Keratinocyte (primary cell): ENCODE measurements around the gene HOXB2. TPM values are rescaled to one million over a fixed set of nuclear protein-coding genes. Genes with fewer than 3 reads are reported as not detected.

Source experiments
- DNase-seq: peaks from one replicate; pipeline ENCODE4 v3.0.0-alpha.2; 2011; ENCODE audit warnings: low read depth, missing footprints, low spot score
- FAIRE-seq: peaks from 2 replicates; lab custom pipeline; 2011; peaks lifted over from hg19 to GRCh38; lab: Jason Lieb, UNC
- H2AFZ ChIP-seq: 2 replicates; pipeline ENCODE4 v1.6.0; 2012; ENCODE audit warnings: low read length, control low read depth, inconsistent platforms; ENCODE audit not compliant: control insufficient read depth
- H3K27ac ChIP-seq: 2 replicates; pipeline ENCODE4 v1.5.1; 2011; ENCODE audit warnings: low read length; ENCODE audit not compliant: control insufficient read depth, insufficient read depth
- H3K27me3 ChIP-seq: 3 replicates; pipeline ENCODE4 v1.6.0; 2011; ENCODE audit warnings: low read length; ENCODE audit not compliant: control insufficient read depth, insufficient read depth; ENCODE audit errors: extremely low read depth
- H3K36me3 ChIP-seq, 2 experiments: 2 replicates in 1 of 2; 3 replicates in 1 of 2; pipeline ENCODE4 v1.5.1; 2011; ENCODE audit warnings: low read length in 2 of 2, mild to moderate bottlenecking in 1 of 2; ENCODE audit not compliant: control insufficient read depth in 2 of 2, insufficient read depth in 2 of 2; ENCODE audit errors: extremely low read depth in 1 of 2
- H3K4me1 ChIP-seq: 3 replicates; pipeline ENCODE4 v1.5.1; 2011; ENCODE audit warnings: low read length; ENCODE audit not compliant: control insufficient read depth, insufficient read depth; ENCODE audit errors: extremely low read depth
- H3K4me2 ChIP-seq: 3 replicates; pipeline ENCODE4 v1.6.0; 2011; ENCODE audit warnings: low read depth, low read length; ENCODE audit not compliant: control insufficient read depth, insufficient read depth; ENCODE audit errors: extremely low read depth
- H3K4me3 ChIP-seq, 3 experiments: fragments of 200-600 bp in 1 of 3; sonication (generic) in 1 of 3; 2 replicates in 2 of 3; 3 replicates in 1 of 3; pipeline ENCODE4 v1.5.1; 2011 to 2016; ENCODE audit warnings: low read length in 3 of 3, mild to moderate bottlenecking in 3 of 3, control low read depth in 2 of 3, inconsistent platforms in 1 of 3, low read depth in 1 of 3, mixed read lengths in 1 of 3, mixed run types in 1 of 3, moderate library complexity in 1 of 3; ENCODE audit not compliant: control insufficient read depth in 2 of 3, insufficient read depth in 2 of 3; ENCODE audit errors: extremely low read depth in 1 of 3
- H3K79me2 ChIP-seq: 2 replicates; pipeline ENCODE4 v1.6.0; 2012; ENCODE audit warnings: low read length; ENCODE audit not compliant: control insufficient read depth, insufficient read depth
- H3K9ac ChIP-seq: 3 replicates; pipeline ENCODE4 v1.6.0; 2011; ENCODE audit warnings: low read length; ENCODE audit not compliant: control insufficient read depth, insufficient read depth; ENCODE audit errors: extremely low read depth
- H3K9me1 ChIP-seq: 3 replicates; pipeline ENCODE4 v1.6.0; 2011; ENCODE audit warnings: low read length; ENCODE audit not compliant: control insufficient read depth, insufficient read depth; ENCODE audit errors: extremely low read depth
- H3K9me3 ChIP-seq: 2 replicates; pipeline ENCODE4 v1.5.1; 2012; ENCODE audit warnings: low read depth, low read length; ENCODE audit not compliant: control insufficient read depth
- H4K20me1 ChIP-seq: 3 replicates; pipeline ENCODE4 v1.6.0; 2011; ENCODE audit warnings: low read length; ENCODE audit not compliant: control insufficient read depth, insufficient read depth; ENCODE audit errors: extremely low read depth
- EZH2 ChIP-seq: IDR thresholded peaks from one replicate; pipeline ENCODE4 v1.6.1; 2012; ENCODE audit warnings: inconsistent platforms, mild to moderate bottlenecking, low read length, moderate library complexity
- dilution Hi-C: fragments of 300-500 bp; cut with MboI; formaldehyde crosslinking; loops from one replicate; pipeline ENCODE4 v1.7.0; 2020; ENCODE audit warnings: low sequenced_read_pairs; ENCODE audit not compliant: extremely low pct_ligation_motif_present
- polyA plus RNA-seq, 5 experiments: library from polyadenylated mRNA; depleted of rRNA in 3 of 5; stranded (reverse) in 3 of 5; stranded (forward) in 1 of 5; unstranded in 1 of 5; fragments of >200 nt; gene quantifications; 1 replicate in 1 of 5; 2 replicates in 3 of 5; 3 replicates in 1 of 5; pipeline versions ENCODE4 v1.2.1 to v1.2.3, GENCODE V29; 2011 to 2012; ENCODE audit warnings: missing spikeins in 2 of 5, low read depth in 1 of 5, low replicate concordance in 1 of 5
- TF ChIP-seq, protein P1 (sequence below), 3 experiments: IDR thresholded peaks in 1 of 3; conservative IDR thresholded peaks in 1 of 3; optimal IDR thresholded peaks in 1 of 3; 2 replicates in 2 of 3; 3 replicates in 1 of 3; pipeline versions ENCODE3 to v1.5.1; 2011; ENCODE audit warnings: low read length in 3 of 3, mild to moderate bottlenecking in 3 of 3, moderate library complexity in 2 of 3, control low read depth in 1 of 3, inconsistent platforms in 1 of 3; ENCODE audit not compliant: insufficient read depth in 2 of 3; ENCODE audit errors: extremely low read depth in 1 of 3

HOXB2 gene
- polyA plus RNA-seq, 1 donor (not counting 4 experiments of a cell fraction or from before 2014, with no cell fraction given): 3.8 TPM

DNA sequence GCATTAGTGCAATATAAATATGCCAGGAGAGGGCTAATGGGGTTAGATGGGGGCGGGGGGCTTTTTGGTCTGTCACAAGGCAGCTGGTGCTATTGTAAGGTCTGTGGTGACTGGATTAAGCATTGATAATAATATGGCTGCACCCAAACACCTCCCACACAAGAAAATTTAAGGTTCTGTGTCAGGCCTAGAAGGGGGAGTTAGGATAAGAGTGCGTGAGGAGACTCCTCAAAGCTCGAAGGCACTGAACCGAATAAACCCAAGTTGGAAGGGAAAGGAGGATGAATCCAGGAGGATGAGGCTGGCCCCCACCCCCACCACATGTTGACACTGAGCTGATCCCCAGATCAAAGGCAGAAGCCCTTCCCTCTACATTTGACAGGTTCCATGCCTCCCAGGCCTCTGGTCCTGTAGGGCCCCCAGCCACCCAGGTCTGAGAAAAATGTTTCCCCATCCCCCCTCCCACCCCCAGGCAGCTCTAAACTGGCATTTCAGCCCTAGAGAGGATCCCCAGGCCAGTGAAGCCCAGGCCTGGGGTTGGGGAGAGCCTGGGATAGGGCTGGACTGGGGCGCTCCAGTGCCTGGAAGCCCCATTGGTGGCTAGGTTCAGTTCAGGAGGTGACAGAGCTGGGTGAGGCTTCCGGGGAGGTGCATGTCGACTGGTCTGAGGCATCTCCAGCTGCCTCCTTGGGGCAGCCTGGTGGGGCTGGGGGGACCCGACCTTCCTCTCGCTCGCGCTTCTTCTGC lies 15.8 kb downstream of the HOXB2 start:
- peak overlapping the region in 1 of 3 experiments; percentile 14 for H3K4me3 ChIP-seq
- no peak overlapping the region for H3K27ac ChIP-seq
- TF ChIP-seq EZH2: no peak
- TF ChIP-seq, protein P1, sequence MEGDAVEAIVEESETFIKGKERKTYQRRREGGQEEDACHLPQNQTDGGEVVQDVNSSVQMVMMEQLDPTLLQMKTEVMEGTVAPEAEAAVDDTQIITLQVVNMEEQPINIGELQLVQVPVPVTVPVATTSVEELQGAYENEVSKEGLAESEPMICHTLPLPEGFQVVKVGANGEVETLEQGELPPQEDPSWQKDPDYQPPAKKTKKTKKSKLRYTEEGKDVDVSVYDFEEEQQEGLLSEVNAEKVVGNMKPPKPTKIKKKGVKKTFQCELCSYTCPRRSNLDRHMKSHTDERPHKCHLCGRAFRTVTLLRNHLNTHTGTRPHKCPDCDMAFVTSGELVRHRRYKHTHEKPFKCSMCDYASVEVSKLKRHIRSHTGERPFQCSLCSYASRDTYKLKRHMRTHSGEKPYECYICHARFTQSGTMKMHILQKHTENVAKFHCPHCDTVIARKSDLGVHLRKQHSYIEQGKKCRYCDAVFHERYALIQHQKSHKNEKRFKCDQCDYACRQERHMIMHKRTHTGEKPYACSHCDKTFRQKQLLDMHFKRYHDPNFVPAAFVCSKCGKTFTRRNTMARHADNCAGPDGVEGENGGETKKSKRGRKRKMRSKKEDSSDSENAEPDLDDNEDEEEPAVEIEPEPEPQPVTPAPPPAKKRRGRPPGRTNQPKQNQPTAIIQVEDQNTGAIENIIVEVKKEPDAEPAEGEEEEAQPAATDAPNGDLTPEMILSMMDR (optimal IDR thresholded peaks at IDR 0.05 in 1 of 3, IDR thresholded peaks at IDR 0.05 in 1 of 3, conservative IDR thresholded peaks at IDR 0.05 in 1 of 3; ENCODE audit: extremely low read depth in 1 of 3, insufficient read depth in 2 of 3, low read length in 3 of 3): no peak
- H3K9me3 ChIP-seq: no peaks in the 10 kb centered on the region
- peaks cover 11% of the 10 kb centered on the region for H3K4me1 ChIP-seq
- peaks cover 4% of the 10 kb centered on the region for H3K27me3 ChIP-seq
- dilution Hi-C loops: no loop called here
- no peak for FAIRE-seq
- no peaks in the 10 kb centered on the region for H4K20me1 ChIP-seq
- DNase-seq: no peak
- H3K4me2 ChIP-seq: peak overlapping the region; percentile 54
- peak overlapping the region; percentile 71 for H2AFZ ChIP-seq
- H3K79me2 ChIP-seq: no peaks in the 10 kb centered on the region
- H3K9ac ChIP-seq: no peak overlapping the region
- H3K36me3 ChIP-seq: no peaks in the 10 kb centered on the region
- no peaks in the 10 kb centered on the region for H3K9me1 ChIP-seq

DNA sequence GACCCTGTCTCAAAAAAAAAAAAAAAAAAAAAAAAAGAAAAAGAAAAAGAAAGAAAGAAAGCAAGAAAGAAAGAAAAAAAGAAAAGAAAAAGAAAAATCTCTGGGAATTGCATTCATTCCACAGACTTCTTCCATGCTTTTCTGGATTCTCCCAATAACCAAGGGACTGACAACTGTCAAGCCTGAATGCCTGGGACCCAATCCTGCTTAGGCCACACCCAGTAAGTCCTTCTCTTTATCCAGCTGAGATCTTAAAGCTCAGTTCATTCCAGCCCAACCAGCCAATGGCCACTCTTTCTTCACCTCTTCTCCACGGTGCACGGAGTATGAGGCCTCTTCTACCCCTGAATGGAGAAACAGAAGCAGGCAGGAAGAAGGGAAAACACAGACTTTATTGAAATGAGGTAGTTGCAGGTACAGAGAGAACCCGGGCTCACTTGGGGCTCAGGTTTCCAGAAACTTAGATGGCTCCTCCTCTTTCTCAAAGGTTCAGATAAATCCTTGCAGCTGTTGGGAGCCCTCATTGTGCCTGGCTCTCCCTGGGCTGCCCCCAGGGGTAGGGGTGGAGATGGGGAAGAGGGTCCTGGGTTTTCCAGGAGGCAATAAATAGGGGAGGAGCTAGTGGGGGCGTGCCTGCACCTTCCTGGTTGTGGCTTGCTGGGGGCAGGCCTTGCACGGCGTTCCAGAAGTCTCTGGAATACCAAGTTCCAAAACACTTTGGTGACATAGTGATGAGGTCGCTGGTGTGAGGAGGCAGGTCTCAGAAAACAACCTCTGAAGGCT lies 16.6 kb downstream of the HOXB2 start:
- FAIRE-seq (no peak), DNase-seq (no peak)
- Histone ChIP-seq H3K4me1 (peaks cover 11% of the 10 kb centered on the region), H3K79me2 (no peaks in the 10 kb centered on the region), H3K36me3 (no peaks in the 10 kb centered on the region), H2AFZ (peak overlapping the region; percentile 34), H3K9ac (no peak overlapping the region), H3K27ac (no peak overlapping the region), H3K27me3 (peaks cover 4% of the 10 kb centered on the region), H3K9me1 (no peaks in the 10 kb centered on the region), H3K9me3 (no peaks in the 10 kb centered on the region), H3K4me2 (no peak overlapping the region), H4K20me1 (no peaks in the 10 kb centered on the region), H3K4me3 (no peak overlapping the region)
- dilution Hi-C loops: no loop called here
- no peak for TF ChIP-seq EZH2
- TF ChIP-seq, protein P1 (optimal IDR thresholded peaks at IDR 0.05 in 1 of 3, IDR thresholded peaks at IDR 0.05 in 1 of 3, conservative IDR thresholded peaks at IDR 0.05 in 1 of 3; ENCODE audit: extremely low read depth in 1 of 3, insufficient read depth in 2 of 3, low read length in 3 of 3): no peak
